Nephron (organoid): ENCODE results near the gene RSPO3.

Experiments
- H3K27ac Mint-ChIP-seq, 3 experiments: 2 replicates each; pipeline ENCODE4 v1.8.0; 2020; ENCODE audit warnings: mixed read lengths in 3 of 3, mild to moderate bottlenecking in 2 of 3, moderate library complexity in 1 of 3
- H3K27me3 Mint-ChIP-seq: 2 replicates; pipeline ENCODE4 v1.8.0; 2021; ENCODE audit warnings: low read depth, mild to moderate bottlenecking, moderate library complexity, mixed read lengths
- H3K36me3 Mint-ChIP-seq: 2 replicates; pipeline ENCODE4 v1.8.0; 2020; ENCODE audit warnings: low read depth, mixed read lengths
- H3K4me1 Mint-ChIP-seq: 2 replicates; pipeline ENCODE4 v1.8.0; 2020; ENCODE audit warnings: mixed read lengths
- H3K4me3 Mint-ChIP-seq, 3 experiments: 2 replicates each; pipeline ENCODE4 v1.8.0; 2020; ENCODE audit warnings: mild to moderate bottlenecking in 3 of 3, mixed read lengths in 3 of 3, moderate library complexity in 2 of 3
- H3K9me3 Mint-ChIP-seq: 2 replicates; pipeline ENCODE4 v1.8.0; 2020; ENCODE audit warnings: mixed read lengths
- CTCF ChIP-seq, 3 experiments: fragments of 200-600 bp; sonication (generic); IDR thresholded peaks; one replicate each; pipeline ENCODE4 v1.5.0; 2021; ENCODE audit warnings: antibody characterized with exemption in 3 of 3; ENCODE audit not compliant: unreplicated experiment in 3 of 3

RSPO3 gene

GRCh38 chr6:127164036-127164435, 45.6 kb downstream of the RSPO3 start:
- peak overlapping the region; percentile 8 to 57 (median 23) for H3K27ac Mint-ChIP-seq
- H3K36me3 Mint-ChIP-seq: peaks cover 63% of the 10 kb centered on the region
- TF ChIP-seq CTCF (IDR thresholded peaks at IDR 0.05; ENCODE audit: unreplicated experiment in 3 of 3): no peak
- H3K27me3 Mint-ChIP-seq: no peaks in the 10 kb centered on the region
- peak overlapping the region in 1 of 3 experiments; percentile 13 for H3K4me3 Mint-ChIP-seq
- H3K9me3 Mint-ChIP-seq: peaks cover 3% of the 10 kb centered on the region
- peaks cover 25% of the 10 kb centered on the region for H3K4me1 Mint-ChIP-seq

- peaks cover 25% of the 10 kb centered on the region for H3K4me1 Mint-ChIP-seq
- peaks cover 64% of the 10 kb centered on the region for H3K36me3 Mint-ChIP-seq
- peaks cover 7% of the 10 kb centered on the region for H3K9me3 Mint-ChIP-seq
- no peak overlapping the region for H3K4me3 Mint-ChIP-seq
- no peaks in the 10 kb centered on the region for H3K27me3 Mint-ChIP-seq
- TF ChIP-seq CTCF (IDR thresholded peaks at IDR 0.05; ENCODE audit: unreplicated experiment in 3 of 3): no peak
- H3K27ac Mint-ChIP-seq: peak overlapping the region in 1 of 3 experiments; percentile 23
Observed at GRCh38 chr6:127164565-127164964, 46.1 kb downstream of the RSPO3 start.

- Mint-ChIP-seq H3K4me3 (no peak overlapping the region), H3K4me1 (peaks cover 24% of the 10 kb centered on the region), H3K9me3 (peaks cover 5% of the 10 kb centered on the region), H3K27ac (peak overlapping the region in 1 of 3 experiments; percentile 24), H3K27me3 (no peaks in the 10 kb centered on the region), H3K36me3 (peaks cover 8% of the 10 kb centered on the region)
- no peak for TF ChIP-seq CTCF (IDR thresholded peaks at IDR 0.05; ENCODE audit: unreplicated experiment in 3 of 3)
Observed at GRCh38 chr6:127173156-127173940, 54.9 kb downstream of the RSPO3 start.

GRCh38 chr6:127176146-127176545, 57.7 kb downstream of the RSPO3 start:
- Mint-ChIP-seq H3K36me3 (peaks cover 12% of the 10 kb centered on the region), H3K4me1 (peaks cover 24% of the 10 kb centered on the region), H3K9me3 (no peaks in the 10 kb centered on the region), H3K27me3 (no peaks in the 10 kb centered on the region), H3K27ac (peak overlapping the region; percentile 48 to 80 (median 62)), H3K4me3 (no peak overlapping the region)
- no peak for TF ChIP-seq CTCF (IDR thresholded peaks at IDR 0.05; ENCODE audit: unreplicated experiment in 3 of 3)

GRCh38 chr6:127177030-127177922, 58.8 kb downstream of the RSPO3 start:
- peaks cover 17% of the 10 kb centered on the region for H3K36me3 Mint-ChIP-seq
- no peak overlapping the region for H3K4me3 Mint-ChIP-seq

More at GRCh38 chr6:127177030-127177922, 58.8 kb downstream of the RSPO3 start:
- Mint-ChIP-seq H3K27ac (peak overlapping the region; percentile 62 to 80 (median 79)), H3K4me1 (peaks cover 18% of the 10 kb centered on the region), H3K9me3 (no peaks in the 10 kb centered on the region), H3K27me3 (no peaks in the 10 kb centered on the region)
- TF ChIP-seq CTCF (IDR thresholded peaks at IDR 0.05; ENCODE audit: unreplicated experiment in 3 of 3): no peak
